CD8-positive, alpha-beta memory T cell (primary cell): ENCODE results near the gene MAMDC2. TPM values are rescaled to one million over a fixed set of nuclear protein-coding genes. Genes with fewer than 3 reads are reported as not detected.

Source experiments
- CTCF ChIA-PET: fragments of 350-600 bp; sonication (Branson Sonifier 250); formaldehyde crosslinking; loops from one replicate; lab custom pipeline; 2021; ENCODE audit warnings: antibody characterized with exemption; lab: Charles Lee
- POLR2A ChIA-PET: fragments of 350-600 bp; sonication (Branson Sonifier 250); formaldehyde crosslinking; loops from one replicate; lab custom pipeline; 2021; ENCODE audit warnings: antibody characterized with exemption; lab: Charles Lee
- DNase-seq, 5 donors: peaks; one replicate each; pipeline versions ENCODE4 v3.0.0 to v3.0.0-alpha.2; 2020 to 2022; ENCODE audit warnings: mixed read lengths in 1 of 5
- H3K27ac ChIP-seq: one replicate; pipeline ENCODE4 v1.7.0; 2013; ENCODE audit warnings: low read depth, mild to moderate bottlenecking, low read length, moderate library complexity
- H3K27me3 ChIP-seq: 2 replicates; pipeline ENCODE4 v1.7.0; 2013; ENCODE audit warnings: low read length, mild to moderate bottlenecking; ENCODE audit not compliant: insufficient read depth, poor library complexity, severe bottlenecking
- H3K36me3 ChIP-seq: 2 replicates; pipeline ENCODE4 v1.7.0; 2013; ENCODE audit warnings: mild to moderate bottlenecking, low read length, moderate library complexity; ENCODE audit not compliant: insufficient read depth
- H3K4me1 ChIP-seq: 2 replicates; pipeline ENCODE4 v1.7.0; 2013; ENCODE audit warnings: mild to moderate bottlenecking, low read length, moderate library complexity; ENCODE audit not compliant: insufficient read depth
- H3K4me3 ChIP-seq: 2 replicates; pipeline ENCODE4 v1.7.0; 2013; ENCODE audit warnings: mild to moderate bottlenecking, low read length
- H3K9me3 ChIP-seq: 2 replicates; pipeline ENCODE4 v1.7.0; 2013; ENCODE audit warnings: mild to moderate bottlenecking, low read length
- H3K27ac Mint-ChIP-seq, 8 donors: one replicate each; pipeline ENCODE4 v1.8.0; 2020 to 2021; ENCODE audit warnings: mixed read lengths in 8 of 8, mild to moderate bottlenecking in 6 of 8, inconsistent platforms in 3 of 8, moderate library complexity in 3 of 8
- H3K27me3 Mint-ChIP-seq, 2 donors: one replicate each; pipeline ENCODE4 v1.8.0; 2020 to 2021; ENCODE audit warnings: mixed read lengths in 2 of 2, mild to moderate bottlenecking in 1 of 2, moderate library complexity in 1 of 2
- H3K36me3 Mint-ChIP-seq, 3 donors: one replicate each; pipeline ENCODE4 v1.8.0; 2020 to 2021; ENCODE audit warnings: mixed read lengths in 3 of 3, inconsistent platforms in 1 of 3, mild to moderate bottlenecking in 1 of 3
- H3K4me1 Mint-ChIP-seq, 3 donors: one replicate each; pipeline ENCODE4 v1.8.0; 2020 to 2021; ENCODE audit warnings: mixed read lengths in 3 of 3, inconsistent platforms in 1 of 3, mild to moderate bottlenecking in 1 of 3
- H3K4me3 Mint-ChIP-seq, 7 donors: one replicate each; pipeline ENCODE4 v1.8.0; 2020 to 2021; ENCODE audit warnings: mixed read lengths in 7 of 7, mild to moderate bottlenecking in 6 of 7, moderate library complexity in 4 of 7, inconsistent platforms in 2 of 7
- H3K9me3 Mint-ChIP-seq, 5 donors: one replicate each; pipeline ENCODE4 v1.8.0; 2020 to 2022; ENCODE audit warnings: mixed read lengths in 5 of 5, mild to moderate bottlenecking in 3 of 5, moderate library complexity in 2 of 5, inconsistent platforms in 1 of 5
- polyA plus RNA-seq: library from polyadenylated mRNA; unstranded; fragments of 300-500 nt; fragmentation: Illumina TruSeq; gene quantifications from one replicate; pipeline ENCODE4 v1.2.3, GENCODE V29; 2021
- total RNA-seq, 2 experiments: library from RNA; stranded (reverse); gene quantifications; one replicate each; pipeline ENCODE4 v1.2.3, GENCODE V29; 2021

The MAMDC2 gene
- total and polyA plus RNA-seq, 3 experiments from 2014 or later = 0.10 TPM; not detected in 2

DNA sequence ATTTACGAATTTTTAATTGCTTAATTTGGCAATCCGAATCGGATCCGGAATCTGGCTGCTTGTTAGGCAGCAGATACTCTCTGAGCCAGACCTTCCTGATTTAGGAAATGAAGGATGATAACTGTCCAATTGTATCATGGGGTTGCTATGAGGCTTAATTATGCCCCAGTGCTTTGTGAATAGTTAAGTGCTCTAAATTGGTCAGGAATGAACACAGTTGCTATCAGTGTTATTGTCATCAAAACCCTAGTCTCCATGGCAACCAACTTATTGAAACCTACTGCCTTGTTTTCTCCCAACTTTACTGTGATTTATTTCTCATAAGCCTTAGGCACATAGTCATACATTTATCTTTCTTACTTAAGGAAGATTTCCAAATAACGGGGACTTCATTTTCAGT, 47.9 kb downstream of the MAMDC2 start:
- no peaks in the 10 kb centered on the region for H3K27me3 ChIP-seq
- no peak overlapping the region for H3K4me3 ChIP-seq
- H3K9me3 Mint-ChIP-seq = no peaks in the 10 kb centered on the region
- ChIA-PET CTCF (no interaction called here), POLR2A (no interaction called here)
- H3K9me3 ChIP-seq = no peaks in the 10 kb centered on the region
- H3K4me3 Mint-ChIP-seq = no peak overlapping the region
- H3K36me3 ChIP-seq = no peaks in the 10 kb centered on the region
- no peaks in the 10 kb centered on the region for H3K4me1 ChIP-seq
- no peaks in the 10 kb centered on the region for H3K36me3 Mint-ChIP-seq
- peaks cover 3 to 12% (median 7%) of the 10 kb centered on the region in 3 donors for H3K4me1 Mint-ChIP-seq
- peaks cover 5 to 23% of the 10 kb centered on the region in 2 donors for H3K27me3 Mint-ChIP-seq
- no peak for DNase-seq
- no peak overlapping the region for H3K27ac ChIP-seq
- no peak overlapping the region for H3K27ac Mint-ChIP-seq

DNA sequence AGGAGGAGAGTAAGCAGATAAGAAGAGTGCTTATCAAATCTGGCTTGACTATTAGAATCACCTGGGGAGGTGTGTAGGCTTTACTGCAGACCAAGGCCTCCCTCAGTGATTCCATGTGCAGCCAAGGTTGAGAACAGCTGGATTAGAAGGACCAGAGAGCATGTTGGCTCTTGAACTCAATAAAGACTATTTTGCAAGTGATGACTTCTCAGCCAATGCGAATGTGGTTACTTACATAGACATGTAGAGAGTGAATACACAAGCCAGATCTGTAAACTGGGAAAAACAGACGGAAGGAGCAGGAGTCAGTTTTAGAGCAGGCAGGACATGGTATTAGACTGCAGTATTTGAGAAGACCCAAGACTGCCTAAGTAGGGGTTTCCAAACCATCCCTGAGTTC, 48.5 kb downstream of the MAMDC2 start:
- H3K9me3 Mint-ChIP-seq = no peaks in the 10 kb centered on the region

GRCh38 chr9:70093095-70093494, 49.4 kb downstream of the MAMDC2 start:
- H3K4me3 Mint-ChIP-seq = no peak overlapping the region
- H3K4me1 Mint-ChIP-seq = peaks cover 3 to 12% (median 7%) of the 10 kb centered on the region in 3 donors
- no peak overlapping the region for H3K27ac ChIP-seq
- ChIA-PET POLR2A (no interaction called here), CTCF (interaction anchor here (1.0 kb wide), 1 partner anchor 18 kb away, joined by 4 read pairs; no protein-coding TSS in a partner anchor)
- no peaks in the 10 kb centered on the region for H3K36me3 Mint-ChIP-seq
- no peak overlapping the region for H3K4me3 ChIP-seq
- H3K27me3 Mint-ChIP-seq = peaks cover 5 to 29% of the 10 kb centered on the region in 2 donors
- H3K36me3 ChIP-seq = no peaks in the 10 kb centered on the region
- H3K27ac Mint-ChIP-seq = no peak overlapping the region
- no peaks in the 10 kb centered on the region for H3K9me3 Mint-ChIP-seq
- no peaks in the 10 kb centered on the region for H3K4me1 ChIP-seq
- DNase-seq = no peak
- no peaks in the 10 kb centered on the region for H3K9me3 ChIP-seq
- H3K27me3 ChIP-seq = no peaks in the 10 kb centered on the region

More for the DNA sequence above, 48.5 kb downstream of the MAMDC2 start:
- Histone ChIP-seq H3K36me3 (no peaks in the 10 kb centered on the region), H3K27me3 (no peaks in the 10 kb centered on the region), H3K4me3 (no peak overlapping the region), H3K27ac (no peak overlapping the region), H3K4me1 (no peaks in the 10 kb centered on the region), H3K9me3 (no peaks in the 10 kb centered on the region)
- H3K4me3 Mint-ChIP-seq = no peak overlapping the region
- POLR2A ChIA-PET = no interaction called here
- no peak for DNase-seq
- no peak overlapping the region for H3K27ac Mint-ChIP-seq
- CTCF ChIA-PET = no interaction called here
- H3K27me3 Mint-ChIP-seq = peaks cover 5 to 28% of the 10 kb centered on the region in 2 donors
- peaks cover 3 to 12% (median 7%) of the 10 kb centered on the region in 3 donors for H3K4me1 Mint-ChIP-seq
- no peaks in the 10 kb centered on the region for H3K36me3 Mint-ChIP-seq

DNA sequence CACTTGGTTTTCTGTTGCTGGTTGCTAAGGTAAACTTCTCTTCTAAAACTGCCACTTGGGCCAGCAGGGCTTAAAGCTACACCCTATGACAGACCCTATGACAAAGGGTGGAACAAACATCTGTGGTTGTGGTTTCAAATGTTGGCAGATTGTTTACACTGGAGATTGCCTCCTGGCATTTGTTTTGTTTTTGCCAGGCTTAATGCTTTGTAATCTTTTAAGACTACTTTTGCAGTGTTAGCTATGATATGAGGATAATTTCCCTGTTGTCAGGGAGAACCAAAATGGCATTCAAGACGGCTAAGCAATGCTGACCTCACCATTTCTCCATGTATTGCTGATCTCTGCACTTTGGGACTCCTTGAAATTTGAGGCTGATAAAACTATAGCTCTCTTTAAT, 50.3 kb downstream of the MAMDC2 start:
- DNase-seq = peak in 1 of 5 donors; percentile 9
- no peak overlapping the region for H3K27ac ChIP-seq
- no peaks in the 10 kb centered on the region for H3K27me3 ChIP-seq
- no peak overlapping the region for H3K4me3 ChIP-seq
- no peaks in the 10 kb centered on the region for H3K4me1 ChIP-seq
- Mint-ChIP-seq H3K4me1 (peaks cover 3 to 12% (median 7%) of the 10 kb centered on the region in 3 donors), H3K4me3 (no peak overlapping the region), H3K27ac (peak overlapping the region in 1 of 8 donors; percentile 33), H3K9me3 (no peaks in the 10 kb centered on the region), H3K27me3 (peaks cover 5 to 28% of the 10 kb centered on the region in 2 donors), H3K36me3 (no peaks in the 10 kb centered on the region)
- CTCF ChIA-PET = interaction anchor here (1.0 kb wide), 1 partner anchor 17 kb away, joined by 4 read pairs; no protein-coding TSS in a partner anchor
- H3K9me3 ChIP-seq = no peaks in the 10 kb centered on the region
- no peaks in the 10 kb centered on the region for H3K36me3 ChIP-seq
- POLR2A ChIA-PET = no interaction called here

GRCh38 chr9:70094747-70095146, 51.1 kb downstream of the MAMDC2 start:
- H3K27ac ChIP-seq = no peak overlapping the region
- peaks cover 7 to 23% of the 10 kb centered on the region in 2 donors for H3K27me3 Mint-ChIP-seq
- H3K27ac Mint-ChIP-seq = no peak overlapping the region
- no peak for DNase-seq
- no peak overlapping the region for H3K4me3 Mint-ChIP-seq
- H3K9me3 ChIP-seq = no peaks in the 10 kb centered on the region
- no peaks in the 10 kb centered on the region for H3K4me1 ChIP-seq
- no peaks in the 10 kb centered on the region for H3K36me3 Mint-ChIP-seq
- H3K9me3 Mint-ChIP-seq = no peaks in the 10 kb centered on the region
- no peaks in the 10 kb centered on the region for H3K27me3 ChIP-seq
- H3K36me3 ChIP-seq = no peaks in the 10 kb centered on the region
- no peak overlapping the region for H3K4me3 ChIP-seq
- ChIA-PET CTCF (no interaction called here), POLR2A (no interaction called here)
- H3K4me1 Mint-ChIP-seq = peaks cover 3 to 12% (median 7%) of the 10 kb centered on the region in 3 donors

DNA sequence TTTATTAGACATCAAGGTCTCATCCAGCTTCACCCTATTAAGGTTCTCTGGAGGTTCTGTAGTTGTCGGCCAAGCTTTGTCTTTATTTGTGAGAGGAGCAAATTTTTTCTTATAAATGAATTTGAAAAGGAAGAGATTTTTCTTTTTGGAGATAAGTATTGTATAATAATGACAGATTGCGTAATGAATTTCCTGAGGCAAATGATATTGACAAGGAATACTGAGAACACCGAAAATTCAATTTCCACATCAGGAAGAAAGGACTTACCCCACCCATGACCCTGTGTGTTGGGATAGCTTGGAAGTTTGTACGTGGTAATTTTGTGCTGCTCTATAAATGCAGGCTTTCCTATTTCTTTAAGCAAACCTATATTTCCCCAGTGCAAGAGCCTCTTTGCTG, 53.5 kb downstream of the MAMDC2 start:
- DNase-seq = no peak
- H3K4me3 ChIP-seq = no peak overlapping the region
- H3K4me1 ChIP-seq = no peaks in the 10 kb centered on the region
- no peak overlapping the region for H3K4me3 Mint-ChIP-seq
- POLR2A ChIA-PET = no interaction called here
- H3K27me3 ChIP-seq = no peaks in the 10 kb centered on the region
- no peaks in the 10 kb centered on the region for H3K9me3 Mint-ChIP-seq
- peaks cover 3 to 8% (median 7%) of the 10 kb centered on the region in 3 donors for H3K4me1 Mint-ChIP-seq
- no peaks in the 10 kb centered on the region for H3K36me3 ChIP-seq
- H3K36me3 Mint-ChIP-seq = no peaks in the 10 kb centered on the region
- no peak overlapping the region for H3K27ac ChIP-seq
- CTCF ChIA-PET = no interaction called here
- no peaks in the 10 kb centered on the region for H3K9me3 ChIP-seq
- H3K27me3 Mint-ChIP-seq = peaks cover 9 to 23% of the 10 kb centered on the region in 2 donors
- no peak overlapping the region for H3K27ac Mint-ChIP-seq

DNA sequence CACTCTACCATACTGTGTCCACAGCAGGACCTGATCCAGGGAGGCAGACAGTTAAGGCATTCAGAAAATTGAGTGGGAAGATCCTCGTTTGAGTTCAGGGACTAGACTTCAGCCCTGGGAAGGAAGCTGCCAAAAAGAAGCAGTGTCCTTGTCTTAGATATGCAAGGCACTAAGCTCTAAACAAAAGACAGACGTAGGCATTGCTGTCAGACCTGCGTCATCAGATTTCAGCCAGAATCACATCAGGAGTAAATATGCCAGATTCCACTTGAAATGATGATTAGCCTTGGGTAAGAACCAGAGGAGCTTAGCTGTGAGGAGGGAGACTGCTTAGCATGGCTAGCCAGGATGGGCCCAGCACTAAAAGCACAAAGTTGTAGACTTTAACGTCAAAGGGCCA, 56.7 kb downstream of the MAMDC2 start:
- H3K36me3 Mint-ChIP-seq = no peaks in the 10 kb centered on the region
- no peaks in the 10 kb centered on the region for H3K4me1 Mint-ChIP-seq
- peaks cover 0 to 4% (median 0%) of the 10 kb centered on the region in 5 donors for H3K9me3 Mint-ChIP-seq
- Histone ChIP-seq H3K9me3 (no peaks in the 10 kb centered on the region), H3K4me3 (no peak overlapping the region), H3K4me1 (no peaks in the 10 kb centered on the region), H3K27ac (no peak overlapping the region), H3K27me3 (peaks cover 4% of the 10 kb centered on the region), H3K36me3 (no peaks in the 10 kb centered on the region)
- CTCF ChIA-PET = no interaction called here
- DNase-seq = no peak
- POLR2A ChIA-PET = no interaction called here
- H3K27me3 Mint-ChIP-seq = peaks cover 10 to 23% of the 10 kb centered on the region in 2 donors
- H3K4me3 Mint-ChIP-seq = no peak overlapping the region
- no peak overlapping the region for H3K27ac Mint-ChIP-seq

GRCh38 chr9:70101265-70101664, 57.6 kb downstream of the MAMDC2 start:
- Histone ChIP-seq H3K9me3 (no peaks in the 10 kb centered on the region), H3K4me3 (no peak overlapping the region), H3K27me3 (peaks cover 4% of the 10 kb centered on the region), H3K36me3 (no peaks in the 10 kb centered on the region), H3K4me1 (no peaks in the 10 kb centered on the region), H3K27ac (no peak overlapping the region)
- ChIA-PET CTCF (no interaction called here), POLR2A (no interaction called here)
- peaks cover 9 to 21% of the 10 kb centered on the region in 2 donors for H3K27me3 Mint-ChIP-seq
- no peak overlapping the region for H3K4me3 Mint-ChIP-seq
- peaks cover 0 to 4% (median 0%) of the 10 kb centered on the region in 5 donors for H3K9me3 Mint-ChIP-seq
- DNase-seq = no peak
- no peaks in the 10 kb centered on the region for H3K36me3 Mint-ChIP-seq
- no peak overlapping the region for H3K27ac Mint-ChIP-seq
- no peaks in the 10 kb centered on the region for H3K4me1 Mint-ChIP-seq
